Activated T-cell treated with anti-CD3 and anti-CD28 coated beads for 48 hours (primary cell): Measurements from ENCODE around the gene DNAJC16.
A peak's percentile ranks its signal among the peaks of the same experiment; 100 is the strongest.
"Not testable (repeated sequence)": the region's sequence is repeated elsewhere in the genome, so short reads cannot be mapped to it uniquely, and the experiment has no call there.

Experiments used
- DNase-seq: peaks from one replicate; pipeline ENCODE4 v3.0.0-alpha.2; 2020; ENCODE audit warnings: low read depth

Gene DNAJC16

GRCh38 chr1:15583016-15583706, 56.5 kb downstream of the DNAJC16 start:
- DNase-seq: no peak

DNA sequence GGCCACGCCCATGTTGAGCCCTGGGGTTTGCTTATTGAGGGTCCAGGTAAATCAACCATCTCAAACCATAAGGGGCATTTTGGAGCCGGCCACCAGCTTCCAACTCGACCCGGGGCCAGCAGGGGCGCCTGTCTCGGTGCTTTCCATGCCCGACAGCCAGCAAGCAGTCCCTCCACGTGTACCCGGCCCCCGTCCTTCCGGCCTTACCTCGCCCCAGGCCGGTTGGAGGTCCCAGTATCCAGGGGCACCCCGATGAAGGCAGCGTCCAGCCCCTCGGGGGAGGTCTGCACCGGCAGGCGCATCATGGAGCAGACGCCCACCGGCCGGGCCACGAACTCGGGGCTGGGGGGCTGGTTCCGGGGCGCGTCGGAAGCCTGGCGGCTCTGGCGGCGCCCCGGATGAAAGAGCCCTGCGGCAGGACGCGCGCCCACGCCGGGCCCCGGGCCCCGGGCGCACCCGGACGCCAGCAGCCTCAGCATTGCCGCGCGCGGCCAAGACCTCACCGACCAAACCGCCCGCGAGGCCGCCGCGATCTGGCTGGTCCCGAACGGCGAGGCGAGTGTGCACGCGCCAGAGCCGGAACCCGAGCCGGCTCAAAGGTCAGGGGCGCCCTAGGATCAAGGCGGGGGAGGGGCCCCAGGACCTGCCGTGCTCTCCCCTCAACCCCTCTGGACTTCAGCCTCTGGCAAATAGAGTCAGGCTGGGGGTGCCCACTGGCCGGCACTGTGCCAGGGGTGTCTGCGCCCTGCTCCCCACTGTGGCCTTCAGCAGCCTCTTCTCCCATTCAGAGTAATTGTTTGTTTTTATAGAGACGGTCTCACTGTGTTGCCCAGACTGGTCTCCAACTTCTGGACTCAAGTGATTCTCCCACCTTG, 58.1 kb downstream of the DNAJC16 start, which contains the start of gene AGMAT:
AGMAT (minus strand) TSS at position 563 of the 875 bp plus-strand sequence; CDS start at position 479, 84 bp downstream.
- peak; percentile 64 for DNase-seq

DNA sequence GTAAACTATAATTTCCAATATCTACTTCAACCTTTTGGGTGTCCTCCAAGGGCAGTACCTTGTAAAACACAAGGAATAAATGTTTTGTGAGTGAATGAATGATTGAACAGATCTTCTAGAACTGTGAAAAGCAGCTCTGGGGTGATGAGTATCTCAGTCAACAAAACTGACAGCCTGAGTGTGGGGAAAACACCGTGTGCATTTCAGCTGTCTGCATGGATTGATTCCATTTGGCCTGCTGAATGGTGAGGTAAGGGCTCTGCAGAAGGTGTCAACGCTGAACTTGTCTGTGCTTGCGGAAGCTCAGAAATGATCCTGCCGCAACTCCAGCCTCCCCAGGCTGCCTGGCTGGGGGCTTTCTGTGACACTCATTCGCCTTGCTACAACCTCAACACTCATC, 65.6 kb downstream of the DNAJC16 start:
- DNase-seq: no peak

GRCh38 chr1:15595809-15596617, 69.4 kb downstream of the DNAJC16 start:
- no peak for DNase-seq

GRCh38 chr1:15598436-15598835, 71.8 kb downstream of the DNAJC16 start:
- DNase-seq: no peak

DNA sequence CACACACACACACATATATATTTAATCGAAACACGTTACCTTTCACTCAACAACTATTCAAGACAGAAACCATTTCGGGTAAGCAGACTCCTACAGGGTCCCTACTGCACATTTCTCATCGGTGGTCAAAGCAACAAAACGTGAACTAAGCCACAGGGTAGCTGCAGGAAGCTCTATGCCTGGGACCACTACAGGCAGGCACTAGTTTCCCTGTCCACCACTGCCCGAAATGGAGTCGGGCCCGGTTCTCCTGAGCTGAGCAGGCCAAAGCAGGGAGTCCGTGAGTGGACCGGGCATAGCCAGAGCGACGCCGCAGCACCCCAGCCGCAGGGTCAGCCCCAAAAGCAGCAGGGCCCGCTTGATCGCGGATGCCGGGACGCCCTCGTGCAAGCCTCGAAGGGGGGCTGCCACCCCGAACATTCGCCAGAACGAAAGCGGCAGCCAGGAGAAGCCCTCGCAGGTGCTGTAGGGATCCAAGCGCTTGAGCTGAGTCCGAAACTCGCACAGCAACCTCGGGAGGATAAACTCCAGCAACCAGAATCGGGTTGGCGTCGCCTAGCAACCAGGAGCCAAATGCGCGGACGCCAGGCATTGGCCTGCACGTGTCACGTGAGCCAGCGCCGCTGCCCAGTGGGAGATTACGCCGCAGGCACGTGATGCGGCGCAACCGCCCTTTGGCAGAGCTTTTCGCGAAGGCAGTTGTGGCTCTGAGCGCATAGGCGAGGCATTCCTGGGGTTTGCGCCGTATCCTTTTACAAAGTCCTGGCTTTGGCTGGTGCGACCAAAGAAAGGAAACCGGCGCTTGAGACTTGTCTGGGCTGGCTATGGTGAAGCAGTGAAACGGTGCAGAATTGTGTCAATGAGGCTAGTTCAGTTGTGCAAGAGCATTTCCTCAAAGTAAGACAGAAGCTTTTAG, 76.7 kb downstream of the DNAJC16 start:
- DNase-seq: peak; percentile 90

DNA sequence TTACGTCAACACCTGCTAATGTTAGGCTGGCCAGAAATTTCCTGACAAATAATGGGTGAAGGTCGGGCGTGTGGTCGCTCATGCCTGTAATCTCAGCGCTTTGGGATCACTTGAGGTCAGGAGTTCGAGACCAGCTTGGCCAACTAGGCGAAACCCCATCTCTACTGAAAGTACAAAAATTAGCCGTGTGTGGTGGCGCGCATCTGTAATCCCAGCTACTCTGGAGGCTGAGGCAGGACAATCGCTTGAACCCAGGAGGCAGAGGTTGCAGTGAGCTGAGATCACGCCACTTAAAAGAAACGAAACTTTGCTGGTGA, 77.3 kb downstream of the DNAJC16 start:
- not testable (repeated sequence) for DNase-seq

DNA sequence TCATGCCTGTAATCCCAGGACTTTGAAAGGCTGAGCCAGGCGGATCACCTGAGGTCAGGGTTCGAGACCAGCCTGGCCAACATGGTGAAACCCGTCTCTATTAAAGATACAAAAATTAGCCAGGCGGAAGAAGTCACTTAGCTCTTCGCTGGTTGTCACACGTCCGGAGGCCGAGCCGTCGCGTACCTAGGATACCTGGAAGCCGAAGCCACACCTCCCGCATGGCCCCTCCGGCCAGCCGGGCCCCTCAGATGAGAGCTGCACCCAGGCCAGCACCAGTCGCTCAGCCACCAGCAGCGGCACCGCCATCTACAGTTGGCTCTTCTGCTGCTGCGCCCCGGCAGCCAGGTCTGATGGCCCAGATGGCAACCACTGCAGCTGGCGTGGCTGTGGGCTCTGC, 77.8 kb downstream of the DNAJC16 start:
- DNase-seq: not testable (repeated sequence)

GRCh38 chr1:15605398-15606383, 79.0 kb downstream of the DNAJC16 start:
- DNase-seq: no peak

GRCh38 chr1:15609631-15610030, 83.0 kb downstream of the DNAJC16 start:
- no peak for DNase-seq

GRCh38 chr1:15610167-15610566, 83.5 kb downstream of the DNAJC16 start:
- no peak for DNase-seq

GRCh38 chr1:15616373-15617172, 89.9 kb downstream of the DNAJC16 start:
- no peak for DNase-seq

DNA sequence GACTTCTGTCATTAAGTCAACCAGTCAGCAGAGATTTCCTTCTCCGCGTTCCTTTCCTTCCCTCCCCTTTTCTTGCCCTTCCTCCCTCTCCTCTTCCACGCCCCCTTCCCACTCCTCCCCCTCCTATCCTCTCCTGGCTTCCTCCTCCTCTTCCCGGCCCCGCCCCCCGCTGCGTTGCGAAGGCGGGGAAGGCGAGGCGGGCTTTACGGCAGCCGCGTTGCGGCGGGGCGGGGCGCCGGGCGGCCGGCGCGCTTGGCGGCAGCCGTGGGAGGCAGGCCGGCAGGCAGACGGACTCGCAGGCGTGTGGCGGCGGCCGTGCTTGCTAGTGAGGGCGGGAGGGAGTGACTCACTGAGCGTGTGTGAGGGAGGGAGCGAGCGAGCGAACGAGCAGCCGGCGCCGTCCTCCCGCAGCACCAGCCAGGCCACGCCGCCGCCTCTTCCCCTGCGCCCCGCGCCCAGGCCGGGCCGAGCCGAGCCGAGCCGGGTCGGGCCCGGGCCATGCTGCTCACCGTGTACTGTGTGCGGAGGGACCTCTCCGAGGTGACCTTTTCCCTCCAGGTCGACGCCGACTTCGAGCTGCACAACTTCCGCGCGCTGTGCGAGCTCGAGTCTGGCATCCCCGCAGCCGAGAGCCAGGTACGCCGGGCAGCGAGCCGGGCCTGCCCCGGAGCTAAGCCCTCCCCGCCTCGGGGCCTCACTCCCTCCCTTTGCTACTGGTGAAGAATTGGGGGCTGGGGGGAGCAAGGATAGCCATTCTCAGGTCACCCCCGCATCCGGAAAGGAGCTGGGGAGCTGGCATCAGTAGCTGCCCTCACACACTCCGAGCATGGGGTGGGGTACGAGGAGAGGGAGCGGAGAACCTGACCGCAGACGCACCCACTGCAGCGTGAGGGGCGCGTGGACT, 90.8 kb downstream of the DNAJC16 start, which contains the start of gene DDI2:
DDI2 (plus strand) TSS at position 286 of the 904 bp plus-strand sequence; CDS start at position 499, 213 bp downstream.
- DNase-seq: peak; percentile 96

DNA sequence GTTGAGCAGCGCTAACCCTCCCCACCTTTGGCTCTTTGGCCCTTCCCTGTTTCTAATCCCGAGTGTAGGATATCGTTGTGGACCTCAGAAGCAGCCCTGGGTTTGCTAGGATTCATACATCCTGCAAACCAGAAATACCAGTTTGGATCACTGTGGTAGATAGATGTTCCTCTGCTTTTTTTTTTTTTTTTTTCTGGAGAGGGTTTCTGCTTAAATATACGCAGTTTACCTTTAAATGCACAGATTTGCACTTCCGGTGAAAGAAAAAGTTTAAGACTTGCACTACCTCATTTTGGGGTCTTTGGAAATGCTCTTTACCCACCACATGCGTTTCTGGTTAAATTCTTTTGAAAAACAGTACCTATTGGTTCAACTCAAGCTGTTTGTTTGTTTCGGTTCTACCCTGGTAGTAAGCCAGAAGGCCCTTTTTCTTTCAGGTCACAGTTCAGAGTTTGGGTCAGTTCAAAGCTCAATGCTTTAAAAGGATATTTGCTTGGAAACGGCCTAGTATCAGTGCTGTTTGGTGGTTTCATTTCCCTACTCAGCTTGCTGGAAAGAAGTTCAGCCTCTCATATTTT, 91.5 kb downstream of the DNAJC16 start:
- no peak for DNase-seq

GRCh38 chr1:15618655-15619525, 92.2 kb downstream of the DNAJC16 start:
- no peak for DNase-seq

GRCh38 chr1:15620155-15620545, 93.5 kb downstream of the DNAJC16 start:
- DNase-seq: no peak
